HCEC 1CT (cell line): Measurements from ENCODE around the gene MAML2.

Source experiments
- DNase-seq: peaks from one replicate; pipeline ENCODE4 v3.0.0-alpha.2; 2017

Gene MAML2

GRCh38 chr11:96092511-96092910, 250.5 kb downstream of the MAML2 start:
- no peak for DNase-seq

DNA sequence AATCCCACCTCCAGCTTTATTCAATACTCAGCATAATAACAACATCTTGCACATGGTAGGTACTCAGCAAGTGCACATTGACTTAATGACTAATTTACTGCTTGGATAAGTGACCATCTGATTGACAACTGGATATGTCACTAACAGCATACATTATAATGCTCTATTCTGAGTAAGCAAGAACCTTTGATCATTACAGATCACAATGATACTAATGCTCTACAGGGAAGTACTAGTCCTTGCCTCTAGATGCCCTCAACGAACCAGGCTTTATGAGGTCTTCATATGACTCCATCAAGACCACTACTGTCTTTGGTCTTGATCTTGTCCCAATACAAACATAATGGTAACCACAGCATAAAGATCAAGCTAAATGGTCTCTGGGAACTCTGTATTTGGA, 251.5 kb downstream of the MAML2 start:
- DNase-seq: no peak

GRCh38 chr11:96090711-96091110, 252.3 kb downstream of the MAML2 start:
- DNase-seq: peak; percentile 75

- no peak for DNase-seq
Measured at GRCh38 chr11:96088914-96089313, 254.1 kb downstream of the MAML2 start.

DNA sequence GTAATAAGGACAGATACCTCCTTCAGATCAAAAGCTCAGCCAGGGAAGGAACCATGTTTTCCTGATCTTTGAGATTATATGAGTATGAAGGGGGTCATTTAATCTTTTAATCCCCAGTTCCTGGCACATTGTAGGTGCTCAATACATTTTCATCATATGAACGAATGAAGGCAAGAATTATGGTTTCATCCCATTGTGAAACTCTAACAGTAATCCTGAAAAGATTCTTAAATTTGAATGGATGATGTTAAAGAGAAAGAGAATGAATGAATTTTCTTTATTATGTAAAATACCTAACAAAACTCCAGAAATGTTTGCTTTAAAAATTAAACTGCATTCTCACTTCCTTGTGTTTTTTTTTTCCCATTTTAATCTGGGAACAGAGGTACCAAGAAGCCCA, 256.9 kb downstream of the MAML2 start:
- DNase-seq: no peak

DNA sequence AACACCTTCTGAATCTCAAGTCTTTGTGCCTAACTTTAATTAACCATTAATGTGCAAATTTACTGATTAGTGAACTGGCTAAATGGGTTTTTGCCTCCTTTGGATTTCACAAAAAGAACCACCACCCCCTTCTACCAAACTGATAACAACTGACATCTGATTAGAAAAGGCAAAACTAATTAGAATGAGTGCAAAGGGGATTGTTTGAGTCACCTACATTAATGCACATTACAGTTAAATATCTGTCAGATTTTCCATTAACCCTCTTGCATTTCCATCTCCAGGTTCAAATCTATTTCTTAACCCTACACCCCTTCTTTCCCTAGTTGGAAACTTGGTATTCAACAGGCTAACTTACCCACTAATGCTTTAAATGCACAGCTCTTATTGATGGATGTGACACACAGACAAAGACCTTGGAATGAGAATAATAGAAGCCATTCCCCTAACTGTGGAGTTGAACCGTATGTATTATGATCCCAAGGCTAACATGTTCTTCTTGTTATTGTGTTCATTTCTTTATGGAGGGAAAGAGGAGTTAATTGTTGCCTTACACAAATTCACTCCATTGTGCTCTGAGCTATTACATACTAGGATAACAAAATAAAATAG, 257.6 kb downstream of the MAML2 start:
- no peak for DNase-seq

DNA sequence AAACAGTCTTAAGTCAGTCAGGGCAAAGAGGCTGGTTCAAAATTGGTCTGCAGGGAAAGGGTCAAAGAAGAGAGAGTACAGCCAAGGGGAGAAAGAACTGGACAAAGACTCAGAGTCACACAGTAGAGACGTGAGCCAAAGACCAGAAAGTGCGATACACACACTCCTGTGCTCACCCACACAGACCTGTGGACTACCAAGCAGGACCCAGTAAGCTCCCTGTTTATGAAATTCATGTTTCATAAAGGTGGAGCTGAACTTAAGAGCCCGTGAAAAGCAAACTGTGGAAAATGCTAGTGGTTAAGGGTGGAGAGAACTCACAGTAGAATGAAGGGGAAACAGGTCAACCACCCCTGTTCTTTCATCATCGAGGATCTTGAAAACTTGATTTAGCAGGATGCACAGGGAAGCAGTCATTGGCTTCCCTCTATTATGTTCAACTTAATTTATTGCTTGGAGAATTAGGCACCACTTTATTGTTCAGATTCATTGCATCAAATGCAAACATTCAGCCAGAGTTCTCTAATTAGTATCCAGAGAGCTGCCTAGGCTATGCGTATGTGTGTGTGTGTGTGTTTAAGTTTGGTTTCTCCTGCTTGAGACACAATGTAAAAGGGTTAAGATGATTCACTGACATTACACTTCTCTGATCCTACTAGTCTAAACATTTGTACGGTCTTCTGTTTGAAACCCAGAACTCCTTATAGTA, 258.2 kb downstream of the MAML2 start:
- DNase-seq: no peak

- no peak for DNase-seq
Measured at GRCh38 chr11:96082936-96083335, 260.1 kb downstream of the MAML2 start.

DNA sequence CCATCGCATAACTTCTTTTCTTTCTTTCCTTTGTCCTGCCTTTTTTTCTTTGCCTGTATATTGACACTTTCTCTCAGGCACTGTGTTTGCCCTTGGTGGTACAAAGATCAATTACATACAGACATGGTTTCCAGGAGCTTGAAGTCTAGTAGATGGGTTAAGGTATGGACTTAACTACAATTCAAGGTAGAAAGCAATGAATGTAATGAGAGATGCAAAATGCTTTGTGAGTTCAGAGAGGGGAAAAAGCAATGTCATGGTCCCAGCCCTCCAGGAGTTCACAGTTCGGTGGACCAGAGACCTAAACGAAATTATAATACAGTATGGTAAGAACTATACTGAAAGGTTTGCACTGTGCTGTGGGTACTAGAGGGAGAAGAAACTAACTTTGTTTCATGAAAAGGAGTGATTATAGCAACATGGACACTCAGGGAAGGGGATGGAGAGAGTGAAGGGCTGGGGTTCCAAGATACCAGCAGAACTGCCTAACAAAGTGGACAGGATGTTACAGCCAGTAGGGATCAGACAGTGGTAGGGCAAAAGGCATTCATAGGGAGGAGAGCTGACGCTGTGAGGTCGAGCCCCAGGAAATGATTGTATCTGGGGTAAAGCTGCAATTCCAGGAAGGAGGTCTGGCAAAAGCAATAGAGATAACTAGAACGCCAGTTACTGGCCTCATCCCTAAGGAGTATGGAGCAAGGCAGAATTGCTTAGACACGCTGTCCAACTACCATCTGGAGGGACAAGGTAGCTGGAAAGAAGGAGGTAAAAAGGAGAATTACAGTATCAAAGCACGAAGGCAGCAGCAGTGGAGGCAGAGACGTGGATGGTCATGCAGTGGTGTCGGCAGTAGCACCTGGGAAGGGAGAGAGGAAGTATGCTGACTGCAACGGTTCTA, 260.7 kb downstream of the MAML2 start:
- no peak for DNase-seq

- no peak for DNase-seq
Measured at GRCh38 chr11:96081561-96081960, 261.4 kb downstream of the MAML2 start.

GRCh38 chr11:96079691-96080090, 263.3 kb downstream of the MAML2 start:
- no peak for DNase-seq

DNA sequence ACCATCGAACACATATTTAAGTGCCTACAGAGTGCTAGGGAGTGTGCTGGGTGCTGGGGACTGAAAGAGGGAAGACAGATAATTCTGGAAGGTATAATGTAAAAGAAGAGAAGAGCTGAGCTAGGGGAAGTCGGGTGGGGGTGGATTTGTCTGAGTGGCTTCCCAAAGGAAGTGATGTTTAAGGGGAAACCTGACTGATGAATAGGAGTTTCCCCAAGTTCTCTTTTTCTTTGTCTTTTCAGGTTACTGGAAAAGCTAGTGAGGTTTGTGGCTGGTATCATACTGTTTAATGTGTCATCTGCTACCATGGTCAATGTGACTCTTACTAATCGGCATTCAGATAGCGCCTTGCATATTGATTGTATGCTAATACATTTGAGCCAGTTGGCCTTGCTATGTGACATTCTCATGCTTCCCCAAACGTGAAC, 267.4 kb downstream of the MAML2 start:
- DNase-seq: no peak

DNA sequence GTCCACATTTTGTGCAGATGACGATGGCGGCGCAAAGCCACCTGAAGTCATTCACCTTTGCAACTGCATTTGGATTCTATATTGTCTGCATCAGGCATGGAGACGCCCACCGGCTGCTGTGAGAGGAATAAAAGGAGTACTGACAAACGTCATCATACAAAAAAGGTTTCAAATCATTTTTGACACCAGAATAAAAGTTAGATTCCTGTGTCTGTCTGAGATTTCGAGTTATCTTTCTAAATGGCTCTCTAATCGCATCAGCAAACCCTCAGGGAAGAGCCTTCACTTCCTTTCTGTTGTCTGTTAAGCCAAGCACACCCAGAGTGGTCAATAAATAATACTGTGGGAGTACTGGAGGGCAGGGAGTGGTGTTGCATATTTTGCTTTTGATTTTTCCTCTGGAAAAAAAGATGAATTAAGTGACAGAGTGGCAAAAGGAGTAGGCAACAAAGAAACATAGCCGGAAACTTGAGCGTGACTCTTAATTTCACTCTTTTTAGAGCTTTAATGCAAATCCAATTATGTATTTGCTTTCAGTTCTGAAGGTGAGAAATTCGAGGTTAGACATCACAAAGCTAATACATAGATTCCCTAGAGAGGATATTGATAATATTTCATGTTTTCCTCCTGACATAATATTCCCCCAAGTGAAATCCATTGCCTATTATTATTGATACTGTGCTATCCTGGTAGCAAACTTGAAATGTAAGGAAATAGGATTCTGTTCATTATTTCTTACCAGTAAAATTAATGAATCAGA, 268.3 kb downstream of the MAML2 start:
- no peak for DNase-seq

GRCh38 chr11:96073536-96073935, 269.5 kb downstream of the MAML2 start:
- DNase-seq: no peak

DNA sequence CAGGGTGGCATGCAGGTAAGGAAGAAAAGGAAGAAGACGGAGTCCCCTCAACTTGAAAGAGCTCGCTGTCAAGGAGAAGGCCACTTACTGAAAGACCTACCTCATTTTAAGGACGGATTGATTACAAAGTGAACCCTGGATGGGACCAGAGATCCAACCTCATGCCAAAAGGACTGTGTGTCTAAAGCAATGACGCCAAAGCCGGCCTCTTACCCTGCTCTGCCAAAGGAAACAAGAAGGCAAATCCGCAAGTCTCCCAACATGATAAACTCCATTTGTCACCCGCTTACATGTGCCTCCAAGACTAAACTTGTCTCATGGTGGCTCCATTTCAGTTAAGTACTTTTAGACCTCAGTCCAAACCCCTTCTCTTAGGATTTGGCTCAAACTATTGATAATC, 270.4 kb downstream of the MAML2 start:
- no peak for DNase-seq

DNA sequence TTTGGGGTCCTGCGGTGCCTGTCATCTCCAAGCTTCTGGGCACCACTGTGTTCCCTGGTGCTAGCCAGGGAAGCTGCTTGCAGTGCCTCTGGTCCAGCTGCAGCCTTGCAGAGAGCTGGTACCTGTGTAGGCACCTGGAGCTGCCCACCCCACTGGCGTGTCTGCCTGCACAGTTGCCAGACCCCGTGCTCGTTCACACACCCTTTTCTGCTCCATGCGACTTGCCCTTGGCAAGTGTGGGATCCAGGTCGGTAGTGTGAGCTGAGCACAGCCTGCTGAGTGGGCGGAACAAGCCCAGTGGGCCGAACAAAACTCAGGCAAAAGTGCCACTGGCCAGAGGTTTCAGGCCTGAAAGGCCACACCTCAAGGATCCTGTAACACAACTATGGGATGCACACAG, 272.5 kb downstream of the MAML2 start:
- DNase-seq: no peak

- no peak for DNase-seq
Measured at GRCh38 chr11:96067160-96067559, 275.8 kb downstream of the MAML2 start.

GRCh38 chr11:96065379-96065778, 277.6 kb downstream of the MAML2 start:
- DNase-seq: no peak

- DNase-seq: no peak
Measured at GRCh38 chr11:96063886-96064285, 279.1 kb downstream of the MAML2 start.

DNA sequence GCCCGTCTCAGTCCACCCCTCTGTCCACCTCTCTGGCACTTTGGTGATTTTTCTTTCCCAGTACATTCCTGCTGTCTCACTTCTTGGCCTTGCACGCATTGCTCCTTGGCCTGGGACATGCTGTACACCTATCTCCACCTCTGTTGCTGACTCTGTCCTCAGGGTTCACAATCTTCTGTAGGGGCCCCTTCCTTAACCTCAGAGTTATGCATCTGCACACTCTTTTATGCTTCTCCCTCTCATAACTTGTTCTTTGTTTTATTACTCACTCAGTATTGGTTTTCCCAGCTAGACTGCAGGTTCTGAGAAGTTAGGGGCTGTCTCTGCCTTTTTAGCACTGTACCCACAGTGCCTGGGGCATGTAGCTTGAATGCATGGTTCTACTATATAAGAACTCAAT, 279.9 kb downstream of the MAML2 start:
- DNase-seq: no peak

- peak; percentile 25 for DNase-seq
Measured at GRCh38 chr11:96062134-96062533, 280.9 kb downstream of the MAML2 start.

DNA sequence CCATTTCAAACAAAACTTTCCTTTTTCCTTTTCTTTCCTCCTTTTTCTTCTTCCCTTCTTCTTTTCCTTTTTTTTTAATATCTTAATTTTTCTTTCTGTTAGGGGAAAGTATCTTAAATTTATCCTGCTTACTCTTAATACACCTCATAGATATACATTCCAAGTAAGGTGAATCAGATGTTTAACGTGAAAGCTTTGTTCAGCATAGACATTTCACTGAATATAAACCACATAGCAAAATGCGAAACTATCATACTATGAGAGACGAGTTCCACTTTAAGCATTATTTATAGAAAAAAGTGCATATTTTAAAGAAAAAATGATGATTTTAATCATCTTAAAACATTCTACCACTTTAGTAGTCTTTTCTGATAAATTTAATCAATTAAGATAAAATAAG, 281.3 kb downstream of the MAML2 start:
- no peak for DNase-seq

DNA sequence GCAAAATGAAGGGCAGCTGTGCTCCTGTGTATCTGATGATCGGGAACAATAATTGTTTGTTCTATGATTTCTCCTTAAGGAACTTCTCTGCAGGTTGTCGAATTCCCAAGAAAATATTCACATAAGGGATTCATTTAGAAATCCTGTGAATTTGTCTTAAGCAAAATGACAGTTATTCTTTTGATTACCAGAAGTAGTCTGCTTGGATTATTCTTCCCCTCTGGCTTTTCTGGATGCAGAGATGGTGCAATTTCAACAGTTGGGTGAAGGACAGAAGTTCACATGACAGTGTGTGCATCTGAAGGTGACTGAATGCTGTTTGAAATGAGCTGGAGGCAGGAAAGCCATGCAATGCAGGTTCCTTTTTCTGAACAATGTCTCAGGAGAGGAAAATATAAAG, 281.9 kb downstream of the MAML2 start:
- DNase-seq: no peak
